ENCODE measurements around the gene RIT1. TPM values are rescaled to one million over a fixed set of nuclear protein-coding genes. Genes with fewer than 3 reads are reported as not detected.

The RIT1 gene
- total RNA-seq, 1 donor from 2014 or later: 19.0 TPM

DNA sequence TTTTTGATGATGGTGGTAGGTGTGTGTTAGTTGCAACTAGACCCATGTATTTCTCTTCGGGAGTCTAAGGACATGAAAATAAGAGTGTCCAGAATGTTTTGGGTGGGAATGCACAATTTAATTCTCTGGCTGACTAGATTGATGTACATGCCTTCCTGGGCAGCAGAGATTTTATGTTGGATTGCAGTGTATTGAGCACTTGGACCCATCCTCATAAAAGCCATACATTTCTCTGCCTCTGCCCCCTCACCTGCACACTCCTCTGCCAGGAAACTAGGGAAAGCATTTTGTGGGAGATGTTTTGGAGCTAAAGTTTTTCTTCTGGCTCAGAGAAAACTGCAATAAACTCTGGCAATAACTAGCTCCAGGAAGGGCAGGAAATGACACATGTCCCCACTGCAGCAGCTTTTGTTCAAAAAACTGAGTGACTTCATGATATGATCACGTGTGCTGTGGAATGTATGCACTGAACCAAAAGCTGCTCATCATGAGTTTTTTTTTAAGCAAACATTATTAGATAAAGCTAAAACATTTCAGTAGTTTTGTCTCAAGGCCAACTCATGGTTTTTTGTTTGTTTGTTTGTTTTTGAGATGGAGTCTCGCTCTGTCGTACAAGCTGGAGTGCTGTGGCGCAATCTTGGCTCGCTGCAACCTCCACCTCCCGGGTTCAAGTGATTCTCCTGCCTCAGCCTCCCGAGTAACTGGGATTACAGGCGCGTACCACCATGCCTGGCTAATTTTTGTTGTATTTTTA is 17.6 kb downstream of the RIT1 start:
- Histone ChIP-seq H3K4me3 (peak overlapping the region; percentile 15), H3K36me3 (peaks cover 20% of the 10 kb centered on the region), H3K27me3 (ENCODE audit: low read depth) (no peaks in the 10 kb centered on the region), H3K9me3 (replicated peaks) (no peaks in the 10 kb centered on the region), H3K4me1 (peaks cover 31% of the 10 kb centered on the region), H3K27ac (replicated peaks) (peak overlapping the region; percentile 83)
- TF ChIP-seq, protein P1, sequence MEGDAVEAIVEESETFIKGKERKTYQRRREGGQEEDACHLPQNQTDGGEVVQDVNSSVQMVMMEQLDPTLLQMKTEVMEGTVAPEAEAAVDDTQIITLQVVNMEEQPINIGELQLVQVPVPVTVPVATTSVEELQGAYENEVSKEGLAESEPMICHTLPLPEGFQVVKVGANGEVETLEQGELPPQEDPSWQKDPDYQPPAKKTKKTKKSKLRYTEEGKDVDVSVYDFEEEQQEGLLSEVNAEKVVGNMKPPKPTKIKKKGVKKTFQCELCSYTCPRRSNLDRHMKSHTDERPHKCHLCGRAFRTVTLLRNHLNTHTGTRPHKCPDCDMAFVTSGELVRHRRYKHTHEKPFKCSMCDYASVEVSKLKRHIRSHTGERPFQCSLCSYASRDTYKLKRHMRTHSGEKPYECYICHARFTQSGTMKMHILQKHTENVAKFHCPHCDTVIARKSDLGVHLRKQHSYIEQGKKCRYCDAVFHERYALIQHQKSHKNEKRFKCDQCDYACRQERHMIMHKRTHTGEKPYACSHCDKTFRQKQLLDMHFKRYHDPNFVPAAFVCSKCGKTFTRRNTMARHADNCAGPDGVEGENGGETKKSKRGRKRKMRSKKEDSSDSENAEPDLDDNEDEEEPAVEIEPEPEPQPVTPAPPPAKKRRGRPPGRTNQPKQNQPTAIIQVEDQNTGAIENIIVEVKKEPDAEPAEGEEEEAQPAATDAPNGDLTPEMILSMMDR (IDR thresholded peaks at IDR 0.05; ENCODE audit: borderline replicate concordance): no peak
- DNase-seq: no peak
- intact Hi-C loops (cut with micrococcal nuclease): no loop called here

DNA sequence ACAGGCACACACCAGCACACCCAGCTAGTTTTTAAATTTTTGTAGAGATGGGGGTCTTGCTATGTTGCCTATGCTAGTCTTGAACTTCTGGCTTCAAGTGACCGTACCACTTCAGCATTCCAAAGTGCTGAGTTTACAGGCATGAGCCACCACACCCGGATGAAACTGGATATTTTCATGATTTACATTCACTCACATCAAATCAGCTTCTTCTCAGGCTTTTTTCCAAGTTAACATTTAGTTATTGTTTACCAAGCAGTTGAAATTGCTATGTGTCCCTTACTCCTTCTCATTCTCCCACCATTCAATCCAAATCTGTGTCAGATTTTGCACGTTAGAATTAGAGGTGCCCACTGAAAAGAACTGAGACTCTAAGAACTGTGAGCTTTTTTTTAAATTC is 18.4 kb downstream of the RIT1 start:
- Histone ChIP-seq H3K27ac (replicated peaks) (peak overlapping the region; percentile 83), H3K4me1 (peaks cover 31% of the 10 kb centered on the region), H3K4me3 (peak overlapping the region; percentile 6), H3K27me3 (ENCODE audit: low read depth) (no peaks in the 10 kb centered on the region), H3K36me3 (peaks cover 16% of the 10 kb centered on the region), H3K9me3 (replicated peaks) (no peaks in the 10 kb centered on the region)
- DNase-seq: no peak
- TF ChIP-seq, protein P1 (IDR thresholded peaks at IDR 0.05; ENCODE audit: borderline replicate concordance): no peak
- intact Hi-C loops (cut with micrococcal nuclease): no loop called here

DNA sequence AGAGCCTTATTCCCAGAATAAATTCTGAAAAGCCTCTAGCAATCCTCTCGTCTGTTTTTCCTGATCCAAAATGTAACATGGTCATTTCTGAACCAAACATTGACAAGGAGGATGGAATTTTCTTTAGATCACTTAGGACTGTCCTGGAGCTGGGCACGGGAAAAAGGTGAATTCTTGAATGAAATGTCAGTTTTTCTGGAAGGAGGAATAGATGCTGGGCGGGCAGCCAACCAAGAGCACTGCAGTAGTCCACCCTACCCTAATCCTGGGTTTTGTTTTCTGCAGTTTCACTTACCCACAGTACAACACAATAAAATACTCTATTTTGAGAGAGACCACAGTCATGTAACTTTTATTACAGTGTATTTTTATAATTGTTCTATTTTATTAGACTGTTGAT is 20.9 kb downstream of the RIT1 start:
- TF ChIP-seq, protein P1 (IDR thresholded peaks at IDR 0.05; ENCODE audit: borderline replicate concordance): no peak
- intact Hi-C loops (cut with micrococcal nuclease): no loop called here
- Histone ChIP-seq H3K4me1 (peaks cover 31% of the 10 kb centered on the region), H3K27me3 (ENCODE audit: low read depth) (no peaks in the 10 kb centered on the region), H3K9me3 (replicated peaks) (no peaks in the 10 kb centered on the region), H3K36me3 (no peaks in the 10 kb centered on the region), H3K4me3 (no peak overlapping the region), H3K27ac (replicated peaks) (peak overlapping the region; percentile 51)
- DNase-seq: no peak

DNA sequence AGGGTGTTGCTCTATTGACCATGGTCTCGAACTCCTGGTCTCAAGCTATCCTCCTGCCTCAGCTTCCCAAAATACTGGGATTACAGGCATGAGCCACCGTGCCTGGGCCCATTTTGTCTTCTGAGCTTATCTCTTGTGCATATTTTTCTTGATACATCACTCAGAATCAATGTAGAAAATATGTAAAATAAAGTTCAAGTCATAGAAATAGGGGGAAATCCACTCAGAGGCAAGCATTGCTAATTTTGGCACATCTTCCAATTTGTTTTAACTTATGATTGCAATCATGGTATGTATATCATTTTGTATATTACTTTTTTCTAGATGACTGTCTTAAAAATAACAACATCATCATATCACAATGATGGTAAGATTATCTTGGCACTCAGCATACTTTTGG is 21.6 kb downstream of the RIT1 start:
- no peak for DNase-seq
- Histone ChIP-seq H3K27ac (replicated peaks) (peak overlapping the region; percentile 51), H3K9me3 (replicated peaks) (no peaks in the 10 kb centered on the region), H3K27me3 (ENCODE audit: low read depth) (no peaks in the 10 kb centered on the region), H3K36me3 (no peaks in the 10 kb centered on the region), H3K4me3 (no peak overlapping the region), H3K4me1 (peaks cover 31% of the 10 kb centered on the region)
- TF ChIP-seq, protein P1 (IDR thresholded peaks at IDR 0.05; ENCODE audit: borderline replicate concordance): no peak
- intact Hi-C loops (cut with micrococcal nuclease): no loop called here

DNA sequence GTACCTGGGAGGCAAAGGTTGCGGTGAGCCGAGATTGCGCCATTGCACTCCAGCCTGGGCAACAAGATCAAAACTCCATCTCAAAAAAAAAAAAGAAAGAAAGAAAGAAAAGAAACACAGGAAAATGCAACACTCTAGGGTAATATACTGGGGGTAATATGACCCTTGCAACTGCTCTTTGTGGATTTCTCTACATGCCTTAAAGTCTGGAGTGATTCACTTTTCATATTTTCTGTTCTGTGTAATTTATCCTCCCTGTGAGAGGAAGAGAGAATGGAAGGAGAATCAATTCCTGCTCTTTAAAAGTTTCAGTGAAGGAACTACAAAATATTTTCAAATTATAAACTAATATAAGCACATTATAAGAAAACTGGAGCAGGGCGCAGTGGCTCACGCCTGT is 22.7 kb downstream of the RIT1 start:
- intact Hi-C loops (cut with micrococcal nuclease): no loop called here
- Histone ChIP-seq H3K9me3 (replicated peaks) (no peaks in the 10 kb centered on the region), H3K4me3 (no peak overlapping the region), H3K4me1 (peaks cover 26% of the 10 kb centered on the region), H3K27ac (replicated peaks) (no peak overlapping the region), H3K36me3 (no peaks in the 10 kb centered on the region), H3K27me3 (ENCODE audit: low read depth) (no peaks in the 10 kb centered on the region)
- DNase-seq: no peak
- TF ChIP-seq, protein P1 (IDR thresholded peaks at IDR 0.05; ENCODE audit: borderline replicate concordance): no peak
